H9 (cell line): ENCODE measurements around the gene MTG2. TPM values are rescaled to one million over a fixed set of nuclear protein-coding genes. Genes with fewer than 3 reads are reported as not detected.

ENCODE experiments used
- DNase-seq: peaks from one replicate; pipeline ENCODE4 v3.0.0-alpha.2; 2017
- H2AFZ ChIP-seq: one replicate; pipeline ENCODE4 v1.6.1; 2013; ENCODE audit warnings: mild to moderate bottlenecking, low read length, control low read depth, moderate library complexity
- H2AK5ac ChIP-seq: 2 replicates; pipeline ENCODE4 v1.6.1; 2013; ENCODE audit warnings: low read length, control low read depth, mixed read lengths; ENCODE audit not compliant: insufficient read length
- H2BK120ac ChIP-seq: one replicate; pipeline ENCODE4 v1.6.1; 2013; ENCODE audit warnings: low read depth, mild to moderate bottlenecking, low read length, control low read depth, inconsistent platforms; ENCODE audit not compliant: poor library complexity, severe bottlenecking
- H2BK12ac ChIP-seq: 2 replicates; pipeline ENCODE4 v1.6.1; 2013; ENCODE audit warnings: low read length, control low read depth, mixed read lengths, low read depth; ENCODE audit not compliant: insufficient read length
- H2BK15ac ChIP-seq: 2 replicates; pipeline ENCODE4 v1.6.1; 2013; ENCODE audit warnings: low read depth, low read length, control low read depth
- H2BK20ac ChIP-seq: one replicate; pipeline ENCODE4 v1.6.1; 2013; ENCODE audit warnings: low read depth, mild to moderate bottlenecking, low read length, control low read depth, inconsistent platforms; ENCODE audit not compliant: poor library complexity, severe bottlenecking
- H2BK5ac ChIP-seq: 2 replicates; pipeline ENCODE4 v1.6.1; 2013; ENCODE audit warnings: low read length, control low read depth, mixed read lengths; ENCODE audit not compliant: insufficient read length
- H3K14ac ChIP-seq: 2 replicates; pipeline ENCODE4 v1.6.1; 2013; ENCODE audit warnings: low read length, control low read depth; ENCODE audit not compliant: insufficient read depth
- H3K18ac ChIP-seq: 2 replicates; pipeline ENCODE4 v1.6.1; 2013; ENCODE audit warnings: low read depth, mild to moderate bottlenecking, mixed read lengths, low read length, control low read depth; ENCODE audit not compliant: insufficient read length
- H3K23ac ChIP-seq: 2 replicates; pipeline ENCODE4 v1.6.1; 2013; ENCODE audit warnings: low read length, control low read depth, mixed read lengths, low read depth; ENCODE audit not compliant: insufficient read length
- H3K23me2 ChIP-seq: 2 replicates; pipeline ENCODE4 v1.6.1; 2013; ENCODE audit warnings: low read depth, mild to moderate bottlenecking, mixed read lengths, low read length, control low read depth; ENCODE audit not compliant: insufficient read length, poor library complexity, severe bottlenecking
- H3K27ac ChIP-seq: 2 replicates; pipeline ENCODE4 v1.5.1; 2013; ENCODE audit warnings: low read length, control low read depth, mixed read lengths, low read depth; ENCODE audit not compliant: insufficient read length
- H3K27me3 ChIP-seq: 2 replicates; pipeline ENCODE4 v1.6.1; 2013; ENCODE audit warnings: low read length, control low read depth, inconsistent platforms; ENCODE audit not compliant: insufficient read depth
- H3K4ac ChIP-seq: 2 replicates; pipeline ENCODE4 v1.6.1; 2013; ENCODE audit warnings: low read depth, mild to moderate bottlenecking, control low read depth, inconsistent platforms, low read length, moderate library complexity
- H3K4me1 ChIP-seq: 2 replicates; pipeline ENCODE4 v1.6.1; 2013; ENCODE audit warnings: low read length, control low read depth, inconsistent platforms; ENCODE audit not compliant: insufficient read depth
- H3K4me2 ChIP-seq: 2 replicates; pipeline ENCODE4 v1.6.1; 2013; ENCODE audit warnings: low read length, control low read depth, mixed read lengths; ENCODE audit not compliant: insufficient read length, insufficient read depth
- H3K56ac ChIP-seq: 2 replicates; pipeline ENCODE4 v1.6.1; 2013; ENCODE audit warnings: low read depth, mild to moderate bottlenecking, mixed read lengths, low read length, control low read depth; ENCODE audit not compliant: insufficient read length
- H3K79me1 ChIP-seq: 2 replicates; pipeline ENCODE4 v1.6.1; 2013; ENCODE audit warnings: low read depth, mild to moderate bottlenecking, moderate library complexity, low read length, control low read depth, inconsistent platforms; ENCODE audit not compliant: insufficient read depth, poor library complexity, severe bottlenecking
- H3K79me2 ChIP-seq: 2 replicates; pipeline ENCODE4 v1.6.1; 2013; ENCODE audit warnings: low read length, control low read depth, inconsistent platforms; ENCODE audit not compliant: insufficient read depth
- H3K9ac ChIP-seq: 2 replicates; pipeline ENCODE4 v1.6.1; 2013; ENCODE audit warnings: low read length, control low read depth, mixed read lengths; ENCODE audit not compliant: insufficient read length; ENCODE audit errors: extremely low read depth
- H3K9me3 ChIP-seq: one replicate; pipeline ENCODE4 v1.6.1; 2013; ENCODE audit warnings: low read depth, low read length, inconsistent platforms; ENCODE audit not compliant: control insufficient read depth
- H3T11ph ChIP-seq: one replicate; pipeline ENCODE4 v1.6.1; 2013; ENCODE audit warnings: mild to moderate bottlenecking, low read length, control low read depth, inconsistent platforms
- H4K20me1 ChIP-seq: one replicate; pipeline ENCODE4 v1.6.1; 2013; ENCODE audit not compliant: control insufficient read depth, insufficient read length, insufficient read depth
- H4K5ac ChIP-seq: 2 replicates; pipeline ENCODE4 v1.6.1; 2013; ENCODE audit warnings: low read depth, mild to moderate bottlenecking, mixed read lengths, low read length, control low read depth; ENCODE audit not compliant: insufficient read length
- H4K8ac ChIP-seq: replicated peaks from 2 replicates; pipeline ENCODE4 v1.6.1; 2013; ENCODE audit warnings: low read length, control low read depth, mixed read lengths, low read depth; ENCODE audit not compliant: insufficient read length
- H4K91ac ChIP-seq: 2 replicates; pipeline ENCODE4 v1.6.1; 2013; ENCODE audit warnings: low read depth, mild to moderate bottlenecking, moderate library complexity, mixed read lengths, low read length, control low read depth; ENCODE audit not compliant: insufficient read length
- H3K27ac Mint-ChIP-seq, 3 experiments: 2 replicates in 2 of 3; 3 replicates in 1 of 3; pipeline ENCODE4 v1.8.0; 2020 to 2021; ENCODE audit warnings: mixed read lengths in 3 of 3, mild to moderate bottlenecking in 1 of 3, moderate library complexity in 1 of 3
- H3K27me3 Mint-ChIP-seq: 2 replicates; pipeline ENCODE4 v1.8.0; 2021; ENCODE audit warnings: low read depth, mild to moderate bottlenecking, moderate library complexity, mixed read lengths
- H3K36me3 Mint-ChIP-seq, 3 experiments: 2 replicates in 2 of 3; 3 replicates in 1 of 3; pipeline ENCODE4 v1.8.0; 2020 to 2021; ENCODE audit warnings: low read depth in 3 of 3, mixed read lengths in 3 of 3; ENCODE audit not compliant: insufficient read depth in 1 of 3
- H3K4me1 Mint-ChIP-seq, 2 experiments: 2 replicates each; pipeline ENCODE4 v1.8.0; 2020; ENCODE audit warnings: mixed read lengths in 2 of 2
- H3K4me3 Mint-ChIP-seq, 2 experiments: 2 replicates in 1 of 2; 3 replicates in 1 of 2; pipeline ENCODE4 v1.8.0; 2020 to 2021; ENCODE audit warnings: mild to moderate bottlenecking in 2 of 2, mixed read lengths in 2 of 2, moderate library complexity in 1 of 2
- H3K9me3 Mint-ChIP-seq, 2 experiments: 2 replicates in 1 of 2; 3 replicates in 1 of 2; pipeline ENCODE4 v1.8.0; 2020; ENCODE audit warnings: mild to moderate bottlenecking in 2 of 2, mixed read lengths in 2 of 2, moderate library complexity in 1 of 2
- CTCF ChIP-seq: fragments of 200-600 bp; sonication (generic); conservative IDR thresholded peaks from 3 replicates; pipeline ENCODE4 v1.8.0; 2021; ENCODE audit warnings: antibody characterized with exemption, mild to moderate bottlenecking
- WGBS: extraction: QIAGEN DNeasy Blood & Tissue Kit; methylation state at CpG from one replicate; pipeline ENCODE4 v1.1.7; 2013; ENCODE audit warnings: missing lambda C conversion rate, low lambda C conversion rate, mixed read lengths; ENCODE audit not compliant: insufficient read length; ENCODE audit errors: extremely low coverage; 5-methylcytosine and 5-hydroxymethylcytosine counted together
- total RNA-seq: library from RNA; stranded (reverse); gene quantifications from 2 replicates; pipeline ENCODE4 v1.2.1, GENCODE V29; 2021

MTG2 gene
- total RNA-seq, 1 experiment from 2014 or later: 25.1 TPM

GRCh38 chr20:62168890-62169435 is 13.9 kb upstream of the MTG2 start:
- Histone ChIP-seq H2BK20ac (no peak overlapping the region), H3K79me2 (no peaks in the 10 kb centered on the region), H3K79me1 (no peaks in the 10 kb centered on the region), H4K91ac (no peak overlapping the region), H4K5ac (no peak overlapping the region), H2BK12ac (no peak overlapping the region), H3K4me1 (no peaks in the 10 kb centered on the region), H3K4me2 (no peak overlapping the region), H3K14ac (no peak overlapping the region; the same call in 1 of the 2 replicates), H2AK5ac (no peak overlapping the region), H4K8ac (no peak overlapping the region), H3T11ph (no peak overlapping the region), H4K20me1 (no peaks in the 10 kb centered on the region), H3K9me3 (no peaks in the 10 kb centered on the region), H3K27ac (no peak overlapping the region), H2BK15ac (no peak overlapping the region), H3K9ac (no peak overlapping the region), H3K23ac (no peak overlapping the region), H3K27me3 (no peaks in the 10 kb centered on the region), H2BK120ac (no peak overlapping the region), H3K56ac (no peak overlapping the region), H3K23me2 (no peaks in the 10 kb centered on the region), H3K4ac (no peak overlapping the region), H2BK5ac (no peak overlapping the region), H3K18ac (no peak overlapping the region), H2AFZ (no peak overlapping the region)
- H3K9me3 Mint-ChIP-seq: no peaks in the 10 kb centered on the region; a peak in 1 of 5 replicates
- peaks cover 15 to 43% (median 41%) of the 10 kb centered on the region in 3 experiments; a peak in 6 of 7 replicates for H3K36me3 Mint-ChIP-seq
- DNase-seq: no peak
- no peaks in the 10 kb centered on the region for H3K4me1 Mint-ChIP-seq
- no peaks in the 10 kb centered on the region; the same call in 1 of the 2 replicates for H3K27me3 Mint-ChIP-seq
- no peak overlapping the region for H3K4me3 Mint-ChIP-seq
- TF ChIP-seq CTCF: no peak
- H3K27ac Mint-ChIP-seq: no peak overlapping the region
- WGBS: no CpG with 5 or more reads among the region's 23 CpGs
